ENCODE data around the gene MAP3K7CL. TPM values are rescaled to one million over a fixed set of nuclear protein-coding genes. Genes with fewer than 3 reads are reported as not detected.

Gene MAP3K7CL
- total RNA-seq, 1 experiment from 2014 or later: 0.15 TPM

- no peak for TF ChIP-seq PRDM15 (CRISPR knock-in tag; IDR thresholded peaks at IDR 0.05)
- no peak for TF ChIP-seq CREB1 (CRISPR knock-in tag; IDR thresholded peaks at IDR 0.05)
- no peak for TF ChIP-seq ZNF512 (CRISPR knock-in tag; IDR thresholded peaks at IDR 0.05; ENCODE audit: borderline replicate concordance)
- no peak for TF ChIP-seq ZBTB21 (CRISPR knock-in tag; IDR thresholded peaks at IDR 0.05; ENCODE audit: borderline replicate concordance)
- no peak for TF ChIP-seq E2F5 (CRISPR knock-in tag; IDR thresholded peaks at IDR 0.05)
- TF ChIP-seq IRF1 (CRISPR knock-in tag; IDR thresholded peaks at IDR 0.05): no peak
- TF ChIP-seq ZNF317 (CRISPR knock-in tag; IDR thresholded peaks at IDR 0.05; ENCODE audit: borderline replicate concordance, low read depth): no peak
Observed at GRCh38 chr21:29083306-29083705, 47.1 kb upstream of the MAP3K7CL start (continued).

GRCh38 chr21:29084372-29084771, 46.1 kb upstream of the MAP3K7CL start:
- Mint-ChIP-seq H3K4me3 (no peak overlapping the region), H3K36me3 (no peaks in the 10 kb centered on the region), H3K27me3 (ENCODE audit: low read depth) (peaks cover 23% of the 10 kb centered on the region), H3K27ac (no peak overlapping the region), H3K4me1 (peaks cover 6% of the 10 kb centered on the region), H3K9me3 (no peaks in the 10 kb centered on the region)
- ChIA-PET POLR2A (no interaction called here), CTCF (no interaction called here)
- DNase-seq (ENCODE audit: low spot score) (no peak), ATAC-seq (no peak)
- TF ChIP-seq ZNF317 (CRISPR knock-in tag; IDR thresholded peaks at IDR 0.05; ENCODE audit: borderline replicate concordance, low read depth) (no peak), TEAD1 (CRISPR knock-in tag; IDR thresholded peaks at IDR 0.05) (no peak), CREM (CRISPR knock-in tag; IDR thresholded peaks at IDR 0.05) (no peak), KAT7 (CRISPR knock-in tag; IDR thresholded peaks at IDR 0.05; ENCODE audit: borderline replicate concordance) (no peak), JAZF1 (CRISPR knock-in tag; IDR thresholded peaks at IDR 0.05) (no peak), ZBTB43 (CRISPR knock-in tag; IDR thresholded peaks at IDR 0.05) (no peak), IRF1 (CRISPR knock-in tag; IDR thresholded peaks at IDR 0.05) (no peak), CTCF (IDR thresholded peaks at IDR 0.05) (no peak), ZNF263 (CRISPR knock-in tag; IDR thresholded peaks at IDR 0.05; ENCODE audit: low read depth) (no peak), CBFB (CRISPR knock-in tag; IDR thresholded peaks at IDR 0.05; ENCODE audit: low read depth) (no peak), ZNF281 (CRISPR knock-in tag; IDR thresholded peaks at IDR 0.05) (no peak), ZMAT4 (CRISPR knock-in tag; IDR thresholded peaks at IDR 0.05) (no peak), ELF4 (CRISPR knock-in tag; IDR thresholded peaks at IDR 0.05; ENCODE audit: low read depth) (no peak), USF2 (CRISPR knock-in tag; IDR thresholded peaks at IDR 0.05) (no peak), GRHL2 (CRISPR knock-in tag; IDR thresholded peaks at IDR 0.05; ENCODE audit: insufficient replicate concordance, severe bottlenecking) (no peak), IRF2 (CRISPR knock-in tag; IDR thresholded peaks at IDR 0.05; ENCODE audit: borderline replicate concordance, low read depth) (no peak)

Data from WTC11 (cell line).